NB4 (cell line): ENCODE data around the gene GGT6.

Experiments
- CTCF ChIP-seq: IDR thresholded peaks from one replicate; pipeline ENCODE4 v1.5.1; 2012; ENCODE audit warnings: low read depth, low read length
- POLR2A ChIP-seq: IDR thresholded peaks from 2 replicates; pipeline ENCODE4 v1.6.1; 2011; ENCODE audit warnings: mild to moderate bottlenecking; ENCODE audit not compliant: insufficient read length; ENCODE audit errors: extremely low read depth
- TF ChIP-seq, protein P1 (sequence below): IDR thresholded peaks from 2 replicates; pipeline ENCODE4 v1.6.1; 2011; ENCODE audit warnings: low read depth, low read length

DNA sequence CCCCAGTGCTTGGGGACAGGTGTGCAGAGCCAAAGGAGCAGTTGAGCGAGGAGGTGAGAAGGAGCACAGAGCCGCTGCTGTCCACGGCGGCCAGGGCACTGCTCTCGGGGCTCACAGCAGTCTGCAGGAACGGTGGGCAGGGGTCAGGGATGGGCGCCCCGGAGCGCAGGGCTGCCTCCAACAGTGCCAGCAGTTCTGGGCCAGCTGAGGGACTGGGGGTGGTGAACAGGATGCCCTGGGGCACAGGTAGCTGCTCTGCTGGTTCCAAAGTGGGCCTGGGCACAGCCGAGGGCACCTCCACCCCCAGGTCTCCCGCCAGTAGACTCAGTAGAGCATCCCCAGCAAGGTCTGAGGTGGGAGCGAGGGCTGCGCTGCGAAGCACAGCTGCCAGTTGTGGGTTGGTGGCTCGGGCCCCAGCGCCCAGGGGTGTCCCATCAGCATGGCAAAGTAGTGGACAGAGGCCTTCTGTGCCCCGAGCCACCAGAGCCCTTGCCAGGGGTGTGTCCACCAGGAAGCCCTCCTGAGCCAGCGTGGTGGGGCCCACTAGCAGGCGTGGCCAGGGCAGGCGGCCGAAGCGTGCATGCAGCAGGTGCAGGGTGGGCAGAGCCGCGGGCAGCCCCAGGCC is 1.9 kb downstream of the GGT6 start:
- no peak for TF ChIP-seq POLR2A
- no peak for TF ChIP-seq CTCF
- TF ChIP-seq, protein P1, sequence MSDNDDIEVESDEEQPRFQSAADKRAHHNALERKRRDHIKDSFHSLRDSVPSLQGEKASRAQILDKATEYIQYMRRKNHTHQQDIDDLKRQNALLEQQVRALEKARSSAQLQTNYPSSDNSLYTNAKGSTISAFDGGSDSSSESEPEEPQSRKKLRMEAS, result no peak
